Neural cell (in vitro differentiated cells): ENCODE data around the gene ERLIN1. TPM values are rescaled to one million over a fixed set of nuclear protein-coding genes. Genes with fewer than 3 reads are reported as not detected.

Source experiments
- H2AFZ ChIP-seq: fragments of 200-600, 300-800 bp; sonication (generic), shearing (Covaris generic); 2 replicates; pipeline ENCODE4 v1.6.0; 2014; ENCODE audit warnings: low read depth, mild to moderate bottlenecking, antibody characterized with exemption, low read length, moderate library complexity
- H3F3A ChIP-seq: fragments of 200-600 bp; shearing (Covaris generic); 2 replicates; pipeline ENCODE4 v1.6.1; 2016; ENCODE audit warnings: mild to moderate bottlenecking, moderate library complexity, mixed read lengths, antibody characterized with exemption, low read length; ENCODE audit not compliant: insufficient read depth, poor library complexity, severe bottlenecking
- H3K27ac ChIP-seq: fragments of 200-600, 300-800 bp; sonication (generic), shearing (Covaris generic); 2 replicates; pipeline ENCODE4 v1.5.1; 2014; ENCODE audit warnings: mild to moderate bottlenecking, low read length, moderate library complexity
- H3K27me3 ChIP-seq: fragments of 300-800, 200-600 bp; sonication (generic), shearing (Covaris generic); 2 replicates; pipeline ENCODE4 v1.6.0; 2014; ENCODE audit warnings: mild to moderate bottlenecking, low read depth, low read length, moderate library complexity; ENCODE audit not compliant: insufficient read depth
- H3K36me3 ChIP-seq: fragments of 300-800, 200-600 bp; sonication (generic), shearing (Covaris generic); 2 replicates; pipeline ENCODE4 v1.5.1; 2014; ENCODE audit warnings: mild to moderate bottlenecking, antibody characterized with exemption, low read length, moderate library complexity; ENCODE audit not compliant: insufficient read depth
- H3K4me2 ChIP-seq: fragments of 300-800, 200-600 bp; sonication (generic), shearing (Covaris generic); 2 replicates; pipeline ENCODE4 v1.6.0; 2014; ENCODE audit warnings: mild to moderate bottlenecking, low read length
- H3K4me3 ChIP-seq: fragments of 300-800, 200-600 bp; sonication (generic), shearing (Covaris generic); 2 replicates; pipeline ENCODE4 v1.5.1; 2014; ENCODE audit warnings: mild to moderate bottlenecking, low read length, moderate library complexity
- H3K79me2 ChIP-seq: fragments of 200-600 bp; shearing (Covaris generic); replicated peaks from 2 replicates; pipeline ENCODE4 v1.6.0; 2014; ENCODE audit warnings: mild to moderate bottlenecking, low read length, moderate library complexity; ENCODE audit not compliant: insufficient read depth
- H3K9ac ChIP-seq: fragments of 300-800, 200-600 bp; sonication (generic), shearing (Covaris generic); 2 replicates; pipeline ENCODE4 v1.6.1; 2016; ENCODE audit warnings: mild to moderate bottlenecking, low read length, mixed read lengths
- H3K9me2 ChIP-seq: fragments of 200-600 bp; shearing (Covaris generic); 2 replicates; pipeline ENCODE4 v1.6.1; 2016; ENCODE audit warnings: mild to moderate bottlenecking, low read length, mixed read lengths; ENCODE audit not compliant: insufficient read depth
- H3K9me3 ChIP-seq: fragments of 200-600, 300-800 bp; sonication (generic), shearing (Covaris generic); 2 replicates; pipeline ENCODE4 v1.6.1; 2016; ENCODE audit warnings: mild to moderate bottlenecking, mixed run types, low read length, moderate library complexity, mixed read lengths
- H4K20me1 ChIP-seq: fragments of 200-600 bp; shearing (Covaris generic); 2 replicates; pipeline ENCODE4 v1.6.1; 2016; ENCODE audit warnings: mild to moderate bottlenecking, mixed run types; ENCODE audit not compliant: insufficient read depth
- CTCF ChIP-seq: fragments of 450-650 bp; IDR thresholded peaks from 2 replicates; pipeline ENCODE4 v1.5.1; 2014; ENCODE audit warnings: antibody characterized with exemption, mild to moderate bottlenecking, moderate library complexity; ENCODE audit not compliant: poor library complexity, severe bottlenecking
- EP300 ChIP-seq: fragments of 450-650 bp; conservative IDR thresholded peaks from 2 replicates; pipeline ENCODE4 v1.6.1; 2014; ENCODE audit warnings: antibody characterized with exemption, mild to moderate bottlenecking, moderate library complexity; ENCODE audit not compliant: poor library complexity, severe bottlenecking
- EZH2 ChIP-seq: fragments of 200-600, 300-800 bp; shearing (Covaris generic), sonication (generic); IDR thresholded peaks from 2 replicates; pipeline ENCODE4 v1.6.1; 2014; ENCODE audit warnings: antibody characterized with exemption, low read length, borderline replicate concordance, mild to moderate bottlenecking; ENCODE audit not compliant: insufficient read depth, poor library complexity, severe bottlenecking
- MXI1 ChIP-seq: fragments of 450-650 bp; conservative IDR thresholded peaks from 2 replicates; pipeline ENCODE4 v1.6.1; 2014; ENCODE audit warnings: antibody characterized with exemption, mild to moderate bottlenecking; ENCODE audit not compliant: poor library complexity, severe bottlenecking
- POLR2AphosphoS5 ChIP-seq: IDR thresholded peaks from 2 replicates; pipeline ENCODE4 v1.6.1; 2012
- RAD21 ChIP-seq: fragments of 450-650 bp; conservative IDR thresholded peaks from 2 replicates; pipeline ENCODE4 v1.6.1; 2014; ENCODE audit warnings: antibody characterized with exemption, mild to moderate bottlenecking, moderate library complexity
- REST ChIP-seq: IDR thresholded peaks from 2 replicates; pipeline ENCODE4 v1.6.1; 2012; ENCODE audit warnings: borderline replicate concordance
- SMC3 ChIP-seq: fragments of 450-650 bp; conservative IDR thresholded peaks from 2 replicates; pipeline ENCODE4 v1.6.1; 2014; ENCODE audit warnings: antibody characterized with exemption, mild to moderate bottlenecking, moderate library complexity; ENCODE audit not compliant: poor library complexity
- TAF1 ChIP-seq: IDR thresholded peaks from 2 replicates; pipeline ENCODE4 v1.6.1; 2012; ENCODE audit warnings: low read depth
- polyA plus RNA-seq: library from polyadenylated mRNA; depleted of rRNA; stranded (reverse); fragments of >200 nt; gene quantifications from 2 replicates; pipeline ENCODE4 v1.2.3, GENCODE V29; 2014

The ERLIN1 gene
- polyA plus RNA-seq, 1 donor from 2014 or later, result 6.5 TPM

- no peaks in the 10 kb centered on the region for H3K9me3 ChIP-seq
- no peak overlapping the region for H3K4me2 ChIP-seq
- no peak overlapping the region for H3K4me3 ChIP-seq
- no peak overlapping the region for H2AFZ ChIP-seq
- no peaks in the 10 kb centered on the region for H3K9me2 ChIP-seq
- H3K9ac ChIP-seq, result no peak overlapping the region
- no peaks in the 10 kb centered on the region for H3K27me3 ChIP-seq
- H3K27ac ChIP-seq, result no peak overlapping the region
- no peaks in the 10 kb centered on the region for H3K36me3 ChIP-seq
- H3F3A ChIP-seq, result no peaks in the 10 kb centered on the region
- no peaks in the 10 kb centered on the region for H4K20me1 ChIP-seq
- H3K79me2 ChIP-seq, result no peaks in the 10 kb centered on the region
- no peak for TF ChIP-seq RAD21
- TF ChIP-seq CTCF, result no peak
- no peak for TF ChIP-seq EP300
- TF ChIP-seq SMC3, result no peak
- TF ChIP-seq EZH2, result no peak
- TF ChIP-seq TAF1, result no peak
- no peak for TF ChIP-seq MXI1
- no peak for TF ChIP-seq REST
- no peak for TF ChIP-seq POLR2AphosphoS5
These were observed 53.4 kb downstream of the ERLIN1 start for GRCh38 chr10:100132427-100132826.

GRCh38 chr10:100131571-100131970, 54.3 kb downstream of the ERLIN1 start:
- Histone ChIP-seq H4K20me1 (no peaks in the 10 kb centered on the region), H3K9me3 (no peaks in the 10 kb centered on the region), H3F3A (no peaks in the 10 kb centered on the region), H3K79me2 (no peaks in the 10 kb centered on the region), H3K4me2 (no peak overlapping the region), H3K9ac (no peak overlapping the region), H3K27ac (no peak overlapping the region), H2AFZ (no peak overlapping the region), H3K9me2 (no peaks in the 10 kb centered on the region), H3K4me3 (no peak overlapping the region), H3K36me3 (no peaks in the 10 kb centered on the region), H3K27me3 (no peaks in the 10 kb centered on the region)
- TF ChIP-seq MXI1, result no peak
- no peak for TF ChIP-seq TAF1
- TF ChIP-seq SMC3, result no peak
- no peak for TF ChIP-seq EZH2
- no peak for TF ChIP-seq POLR2AphosphoS5
- no peak for TF ChIP-seq CTCF
- no peak for TF ChIP-seq REST
- no peak for TF ChIP-seq RAD21
- TF ChIP-seq EP300, result no peak
